ENCODE data around the gene BTNL3. TPM values are rescaled to one million over a fixed set of nuclear protein-coding genes. Genes with fewer than 3 reads are reported as not detected.

The BTNL3 gene
- polyA plus RNA-seq, 1 of the 3 experiments (the other 2 are of a cell fraction), result not detected

DNA sequence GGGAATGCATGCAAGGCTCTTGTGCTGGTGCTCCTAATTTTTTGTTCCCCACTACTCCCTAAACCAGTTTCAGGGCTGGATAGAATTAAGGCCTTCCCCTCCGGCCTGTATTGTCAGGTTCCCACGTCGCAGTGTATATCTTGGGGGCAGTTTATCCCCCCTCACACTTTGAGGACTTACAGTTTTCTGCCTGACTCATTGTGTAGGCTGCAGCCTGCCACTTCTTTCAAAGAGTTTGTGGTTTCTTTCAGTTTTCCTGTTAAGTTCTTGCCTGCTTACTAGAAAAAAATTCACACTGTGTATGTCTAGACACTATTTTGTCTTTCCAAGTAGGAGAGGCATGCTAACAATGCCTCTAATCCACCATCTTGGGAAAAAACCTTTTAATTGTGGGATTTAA, 28.4 kb upstream of the BTNL3 start:
- Histone ChIP-seq H3K9me2 (no peaks in the 10 kb centered on the region), H4K20me1 (ENCODE audit: insufficient read depth) (no peaks in the 10 kb centered on the region), H3K9ac (no peak overlapping the region), H3K27me3 (ENCODE audit: insufficient read depth) (no peaks in the 10 kb centered on the region), H2AFZ (ENCODE audit: low read depth) (no peak overlapping the region), H3K79me2 (ENCODE audit: insufficient read depth) (no peaks in the 10 kb centered on the region), H3K9me3 (no peaks in the 10 kb centered on the region), H3K4me1 (ENCODE audit: control insufficient read depth in 1 of 2, insufficient read depth in 2 of 2, low read depth in 1 of 2, low read length in 1 of 2) (no peaks in the 10 kb centered on the region), H3K4me3 (ENCODE audit: low read depth in 2 of 2, low read length in 1 of 2) (no peak overlapping the region), H3K36me3 (replicated peaks in 1 of 2; ENCODE audit: control insufficient read depth in 1 of 2, insufficient read depth in 2 of 2, low read length in 1 of 2) (no peaks in the 10 kb centered on the region), H3K4me2 (no peak overlapping the region), H3K27ac (ENCODE audit: low read depth in 2 of 2, low read length in 1 of 2) (no peak overlapping the region), H3F3A (replicated peaks; ENCODE audit: insufficient read depth) (no peaks in the 10 kb centered on the region)
- DNase-seq, result no peak
- POLR2A ChIA-PET, result no interaction called here
- TF ChIP-seq, protein P1, sequence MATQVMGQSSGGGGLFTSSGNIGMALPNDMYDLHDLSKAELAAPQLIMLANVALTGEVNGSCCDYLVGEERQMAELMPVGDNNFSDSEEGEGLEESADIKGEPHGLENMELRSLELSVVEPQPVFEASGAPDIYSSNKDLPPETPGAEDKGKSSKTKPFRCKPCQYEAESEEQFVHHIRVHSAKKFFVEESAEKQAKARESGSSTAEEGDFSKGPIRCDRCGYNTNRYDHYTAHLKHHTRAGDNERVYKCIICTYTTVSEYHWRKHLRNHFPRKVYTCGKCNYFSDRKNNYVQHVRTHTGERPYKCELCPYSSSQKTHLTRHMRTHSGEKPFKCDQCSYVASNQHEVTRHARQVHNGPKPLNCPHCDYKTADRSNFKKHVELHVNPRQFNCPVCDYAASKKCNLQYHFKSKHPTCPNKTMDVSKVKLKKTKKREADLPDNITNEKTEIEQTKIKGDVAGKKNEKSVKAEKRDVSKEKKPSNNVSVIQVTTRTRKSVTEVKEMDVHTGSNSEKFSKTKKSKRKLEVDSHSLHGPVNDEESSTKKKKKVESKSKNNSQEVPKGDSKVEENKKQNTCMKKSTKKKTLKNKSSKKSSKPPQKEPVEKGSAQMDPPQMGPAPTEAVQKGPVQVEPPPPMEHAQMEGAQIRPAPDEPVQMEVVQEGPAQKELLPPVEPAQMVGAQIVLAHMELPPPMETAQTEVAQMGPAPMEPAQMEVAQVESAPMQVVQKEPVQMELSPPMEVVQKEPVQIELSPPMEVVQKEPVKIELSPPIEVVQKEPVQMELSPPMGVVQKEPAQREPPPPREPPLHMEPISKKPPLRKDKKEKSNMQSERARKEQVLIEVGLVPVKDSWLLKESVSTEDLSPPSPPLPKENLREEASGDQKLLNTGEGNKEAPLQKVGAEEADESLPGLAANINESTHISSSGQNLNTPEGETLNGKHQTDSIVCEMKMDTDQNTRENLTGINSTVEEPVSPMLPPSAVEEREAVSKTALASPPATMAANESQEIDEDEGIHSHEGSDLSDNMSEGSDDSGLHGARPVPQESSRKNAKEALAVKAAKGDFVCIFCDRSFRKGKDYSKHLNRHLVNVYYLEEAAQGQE (IDR thresholded peaks at IDR 0.05; ENCODE audit: low read depth, low read length), result no peak
- TF ChIP-seq YY1 (IDR thresholded peaks at IDR 0.05; ENCODE audit: low read depth), result no peak
- TF ChIP-seq, protein P2, sequence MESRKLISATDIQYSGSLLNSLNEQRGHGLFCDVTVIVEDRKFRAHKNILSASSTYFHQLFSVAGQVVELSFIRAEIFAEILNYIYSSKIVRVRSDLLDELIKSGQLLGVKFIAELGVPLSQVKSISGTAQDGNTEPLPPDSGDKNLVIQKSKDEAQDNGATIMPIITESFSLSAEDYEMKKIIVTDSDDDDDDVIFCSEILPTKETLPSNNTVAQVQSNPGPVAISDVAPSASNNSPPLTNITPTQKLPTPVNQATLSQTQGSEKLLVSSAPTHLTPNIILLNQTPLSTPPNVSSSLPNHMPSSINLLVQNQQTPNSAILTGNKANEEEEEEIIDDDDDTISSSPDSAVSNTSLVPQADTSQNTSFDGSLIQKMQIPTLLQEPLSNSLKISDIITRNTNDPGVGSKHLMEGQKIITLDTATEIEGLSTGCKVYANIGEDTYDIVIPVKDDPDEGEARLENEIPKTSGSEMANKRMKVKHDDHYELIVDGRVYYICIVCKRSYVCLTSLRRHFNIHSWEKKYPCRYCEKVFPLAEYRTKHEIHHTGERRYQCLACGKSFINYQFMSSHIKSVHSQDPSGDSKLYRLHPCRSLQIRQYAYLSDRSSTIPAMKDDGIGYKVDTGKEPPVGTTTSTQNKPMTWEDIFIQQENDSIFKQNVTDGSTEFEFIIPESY (IDR thresholded peaks at IDR 0.05; ENCODE audit: borderline replicate concordance, low read depth), result no peak
- TF ChIP-seq IRF3 (IDR thresholded peaks at IDR 0.05; ENCODE audit: low read depth, low read length), result no peak
- no peak for TF ChIP-seq TEAD4 (IDR thresholded peaks at IDR 0.05; ENCODE audit: borderline replicate concordance, insufficient read depth)
- no peak for TF ChIP-seq NRF1 (IDR thresholded peaks at IDR 0.05; ENCODE audit: low read depth, low read length)
- TF ChIP-seq JUND (IDR thresholded peaks at IDR 0.05), result no peak
- TF ChIP-seq SMC3 (IDR thresholded peaks at IDR 0.05; ENCODE audit: low read depth, low read length), result no peak
- no peak for TF ChIP-seq GATA2 (CRISPR knock-in tag; IDR thresholded peaks at IDR 0.05)
- no peak for TF ChIP-seq GABPA (IDR thresholded peaks at IDR 0.05; ENCODE audit: low read depth)
- TF ChIP-seq EZH2phosphoT487 (IDR thresholded peaks at IDR 0.05; ENCODE audit: borderline replicate concordance, low read depth), result no peak
- TF ChIP-seq MXI1 (IDR thresholded peaks at IDR 0.05; ENCODE audit: low read depth, low read length), result no peak
- TF ChIP-seq CTCF (IDR thresholded peaks at IDR 0.05), result no peak
- TF ChIP-seq USF2 (IDR thresholded peaks at IDR 0.05; ENCODE audit: borderline replicate concordance, low read depth, low read length), result no peak
- no peak for TF ChIP-seq TCF12 (IDR thresholded peaks at IDR 0.05)
- no peak for TF ChIP-seq RCOR1 (IDR thresholded peaks at IDR 0.05; ENCODE audit: low read length)
- WGBS (ENCODE audit: low lambda C conversion rate), result 0% methylated on average over 2 of the region's 3 CpGs
- CTCF ChIA-PET, result no interaction called here
